Hepatic stellate cell (primary cell): ENCODE measurements around the gene ENTR1.

ENCODE experiments used
- DNase-seq: peaks from one replicate; pipeline ENCODE4 v3.0.0; 2011; ENCODE audit warnings: low spot score

ENTR1 gene

GRCh38 chr9:136410500-136411287 is at the start of gene ENTR1, which contains the start of gene PMPCA:
Gene ENTR1, minus strand, starts transcription at chr9:136410614. Its CDS starts 217 bp downstream, at chr9:136410397.
Gene PMPCA, plus strand, starts transcription at chr9:136410658. Its CDS starts 11 bp downstream, at chr9:136410669.
- peak; percentile 99 for DNase-seq

GRCh38 chr9:136459425-136459824 is 49.0 kb upstream of the ENTR1 start:
- no peak for DNase-seq

GRCh38 chr9:136457326-136457725 is 46.9 kb upstream of the ENTR1 start:
- DNase-seq = no peak

- no peak for DNase-seq
Measured at GRCh38 chr9:136456258-136456657, 45.8 kb upstream of the ENTR1 start.

GRCh38 chr9:136455043-136456002 is 44.9 kb upstream of the ENTR1 start:
- DNase-seq = no peak

- no peak for DNase-seq
Measured at GRCh38 chr9:136454026-136454796, 43.8 kb upstream of the ENTR1 start.

GRCh38 chr9:136453326-136453725 is 42.9 kb upstream of the ENTR1 start:
- DNase-seq = no peak

GRCh38 chr9:136451221-136451877 is 40.9 kb upstream of the ENTR1 start:
- DNase-seq = no peak

GRCh38 chr9:136448655-136449054 is 38.2 kb upstream of the ENTR1 start:
- DNase-seq = no peak

- no peak for DNase-seq
Measured at GRCh38 chr9:136447173-136447778, 36.9 kb upstream of the ENTR1 start.

- no peak for DNase-seq
Measured at GRCh38 chr9:136445799-136446198, 35.4 kb upstream of the ENTR1 start.

- no peak for DNase-seq
Measured at GRCh38 chr9:136444102-136444501, 33.7 kb upstream of the ENTR1 start.

GRCh38 chr9:136443687-136444086 is 33.3 kb upstream of the ENTR1 start:
- DNase-seq = no peak

GRCh38 chr9:136443087-136443486 is 32.7 kb upstream of the ENTR1 start:
- no peak for DNase-seq

GRCh38 chr9:136442265-136442664 is 31.9 kb upstream of the ENTR1 start:
- DNase-seq = no peak

GRCh38 chr9:136441681-136442245 is 31.3 kb upstream of the ENTR1 start:
- DNase-seq = no peak

- DNase-seq = no peak
Measured at GRCh38 chr9:136441191-136441680, 30.8 kb upstream of the ENTR1 start.

- peak; percentile 93 for DNase-seq
Measured at GRCh38 chr9:136439481-136440408, 29.3 kb upstream of the ENTR1 start, which contains the start of gene INPP5E. Gene INPP5E, minus strand, starts transcription at chr9:136439845. Its CDS starts 426 bp downstream, at chr9:136439419.
